Panc1 (cell line): ENCODE measurements around the gene OTUB1.
A peak's percentile ranks its signal among the peaks of the same experiment; 100 is the strongest.

ENCODE experiments used
- POLR2AphosphoS5 ChIP-seq: IDR thresholded peaks from 2 replicates; pipeline ENCODE4 v1.6.1; 2012; ENCODE audit warnings: mild to moderate bottlenecking, low read depth, low read length, moderate library complexity
- TCF7L2 ChIP-seq: IDR thresholded peaks from 2 replicates; pipeline ENCODE4 v1.6.1; 2011; ENCODE audit warnings: mild to moderate bottlenecking, low read depth, low read length, inconsistent platforms
- TF ChIP-seq, protein P1 (sequence below): fragments of 450-650 bp; IDR thresholded peaks from 2 replicates; pipeline ENCODE4 v1.5.1; 2017; ENCODE audit warnings: mild to moderate bottlenecking

DNA sequence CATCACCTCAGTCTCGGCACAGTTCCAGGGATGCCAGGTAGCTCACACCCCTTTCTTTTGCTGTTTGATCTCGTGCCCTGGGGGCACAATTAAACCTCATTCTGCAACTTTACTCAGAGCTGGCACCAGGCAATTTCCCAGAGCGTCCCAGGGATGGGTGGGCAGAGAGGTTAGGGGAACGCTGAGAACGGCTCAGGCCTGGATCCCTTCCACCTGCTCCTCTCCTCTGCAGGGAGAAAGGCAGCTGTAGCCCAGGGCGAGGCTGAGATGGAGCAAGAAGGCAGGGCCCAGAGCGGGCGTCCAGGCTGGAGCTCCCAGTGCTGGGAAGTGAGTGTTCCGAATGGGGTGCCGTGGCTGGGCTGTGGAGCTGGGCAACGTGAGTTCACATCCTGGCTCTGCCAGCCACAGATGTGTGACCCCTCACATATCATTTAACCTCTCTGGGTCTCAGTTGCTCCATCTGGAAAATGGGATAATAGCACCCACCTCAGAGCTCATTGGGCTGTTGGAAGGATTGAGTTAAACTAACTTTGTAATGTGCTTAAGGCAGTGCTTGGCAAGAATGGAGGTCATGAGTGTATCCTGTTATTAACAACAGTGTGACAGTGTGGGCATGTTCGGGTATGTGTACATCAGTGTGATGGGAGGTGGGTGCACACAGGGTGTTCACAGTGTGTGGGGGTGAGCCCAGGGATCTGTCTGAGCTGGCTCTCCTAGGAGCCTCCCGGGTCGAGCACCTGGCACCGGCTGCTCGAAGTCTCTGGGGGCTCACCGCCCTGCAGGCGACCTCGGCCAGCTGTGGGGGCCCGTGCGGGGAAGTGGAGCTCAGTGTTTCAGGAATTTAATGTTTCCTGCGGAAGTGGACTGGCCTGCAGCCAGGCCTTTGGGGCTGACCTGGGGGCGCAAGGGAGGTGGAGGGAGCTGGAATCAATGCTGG lies 15.5 kb downstream of the OTUB1 start:
- TF ChIP-seq, protein P1, sequence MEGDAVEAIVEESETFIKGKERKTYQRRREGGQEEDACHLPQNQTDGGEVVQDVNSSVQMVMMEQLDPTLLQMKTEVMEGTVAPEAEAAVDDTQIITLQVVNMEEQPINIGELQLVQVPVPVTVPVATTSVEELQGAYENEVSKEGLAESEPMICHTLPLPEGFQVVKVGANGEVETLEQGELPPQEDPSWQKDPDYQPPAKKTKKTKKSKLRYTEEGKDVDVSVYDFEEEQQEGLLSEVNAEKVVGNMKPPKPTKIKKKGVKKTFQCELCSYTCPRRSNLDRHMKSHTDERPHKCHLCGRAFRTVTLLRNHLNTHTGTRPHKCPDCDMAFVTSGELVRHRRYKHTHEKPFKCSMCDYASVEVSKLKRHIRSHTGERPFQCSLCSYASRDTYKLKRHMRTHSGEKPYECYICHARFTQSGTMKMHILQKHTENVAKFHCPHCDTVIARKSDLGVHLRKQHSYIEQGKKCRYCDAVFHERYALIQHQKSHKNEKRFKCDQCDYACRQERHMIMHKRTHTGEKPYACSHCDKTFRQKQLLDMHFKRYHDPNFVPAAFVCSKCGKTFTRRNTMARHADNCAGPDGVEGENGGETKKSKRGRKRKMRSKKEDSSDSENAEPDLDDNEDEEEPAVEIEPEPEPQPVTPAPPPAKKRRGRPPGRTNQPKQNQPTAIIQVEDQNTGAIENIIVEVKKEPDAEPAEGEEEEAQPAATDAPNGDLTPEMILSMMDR: no peak
- no peak; the same call in 1 of the 2 replicates for TF ChIP-seq POLR2AphosphoS5
- TF ChIP-seq TCF7L2: peak; percentile 41; the same call in 1 of the 2 replicates
